A673 (cell line): ENCODE results near the gene WDSUB1. TPM values are rescaled to one million over a fixed set of nuclear protein-coding genes. Genes with fewer than 3 reads are reported as not detected.

ENCODE experiments used
- BruUV-seq: library from RNA; stranded (reverse); fragments of 400-500 nt; replicated peaks from 2 replicates; lab custom pipeline; 2021; lab: Mats Ljungman, UMichigan
- CTCF ChIA-PET: fragments of 300-600 bp; sonication (Branson Sonifier 250); formaldehyde crosslinking; loops from one replicate; lab custom pipeline; 2022; ENCODE audit warnings: antibody characterized with exemption; lab: Charles Lee
- POLR2A ChIA-PET: fragments of 300-600 bp; sonication (Branson Sonifier 250); formaldehyde crosslinking; loops from one replicate; lab custom pipeline; 2022; ENCODE audit warnings: antibody characterized with exemption; ENCODE audit not compliant: low non-redundant PET; lab: Charles Lee
- DNase-seq: peaks from one replicate; pipeline ENCODE4 v3.0.0-alpha.2; 2015; ENCODE audit warnings: low spot score
- H3K27ac ChIP-seq: fragments of 200-600 bp; sonication (generic); 2 replicates; pipeline ENCODE4 v1.5.1; 2016; ENCODE audit warnings: mixed run types, low read depth, mild to moderate bottlenecking, mixed read lengths, antibody characterized with exemption, low read length; ENCODE audit not compliant: poor library complexity, severe bottlenecking
- H3K27me3 ChIP-seq: fragments of 200-600 bp; sonication (generic); replicated peaks from 2 replicates; pipeline ENCODE4 v1.6.1; 2017; ENCODE audit warnings: mixed run types, low read depth, mild to moderate bottlenecking, mixed read lengths, antibody characterized with exemption, low read length; ENCODE audit not compliant: insufficient read depth, poor library complexity
- H3K36me3 ChIP-seq: fragments of 200-600 bp; sonication (generic); 2 replicates; pipeline ENCODE4 v1.6.1; 2016; ENCODE audit warnings: mixed run types, mild to moderate bottlenecking, mixed read lengths, antibody characterized with exemption, low read length; ENCODE audit not compliant: insufficient read depth, poor library complexity, severe bottlenecking
- H3K4me1 ChIP-seq: fragments of 200-600 bp; sonication (generic); 2 replicates; pipeline ENCODE4 v1.6.1; 2017; ENCODE audit warnings: mixed run types, mild to moderate bottlenecking, mixed read lengths, antibody characterized with exemption, low read length; ENCODE audit not compliant: insufficient read depth, poor library complexity, severe bottlenecking
- H3K4me3 ChIP-seq: fragments of 200-600 bp; sonication (generic); 2 replicates; pipeline ENCODE4 v1.5.1; 2016; ENCODE audit warnings: low read depth, mixed run types, mild to moderate bottlenecking, mixed read lengths, low read length; ENCODE audit not compliant: poor library complexity, severe bottlenecking
- H3K9me3 ChIP-seq: fragments of 200-600 bp; sonication (generic); 2 replicates; pipeline ENCODE4 v1.6.1; 2016; ENCODE audit warnings: mixed run types, low read depth, mild to moderate bottlenecking, mixed read lengths, antibody characterized with exemption, low read length; ENCODE audit not compliant: poor library complexity, severe bottlenecking
- EZH2 ChIP-seq: fragments of 200-600 bp; sonication (generic); IDR thresholded peaks from 2 replicates; pipeline ENCODE4 v1.6.1; 2017; ENCODE audit warnings: borderline replicate concordance, low read depth, mild to moderate bottlenecking, mixed read lengths, antibody characterized with exemption, low read length; ENCODE audit not compliant: poor library complexity, severe bottlenecking
- intact Hi-C: fragments of 100-400 bp; cut with micrococcal nuclease; formaldehyde crosslinking; loops from one replicate; pipeline ENCODE4 v1.10.0; 2022; ENCODE audit not compliant: unreplicated experiment
- total RNA-seq: library from RNA; stranded (reverse); gene quantifications from 2 replicates; pipeline ENCODE4 v1.2.3, GENCODE V29; 2021
- TF ChIP-seq, protein P1 (sequence below): fragments of 300-800, 200-600 bp; sonication (generic); conservative IDR thresholded peaks from 2 replicates; pipeline ENCODE4 v1.5.1; 2017; ENCODE audit warnings: low read depth, mild to moderate bottlenecking, antibody characterized with exemption, low read length, moderate library complexity, mixed read lengths

Gene WDSUB1
- total RNA-seq, 1 experiment from 2014 or later: 11.9 TPM

- TF ChIP-seq EZH2: no peak
- TF ChIP-seq, protein P1, sequence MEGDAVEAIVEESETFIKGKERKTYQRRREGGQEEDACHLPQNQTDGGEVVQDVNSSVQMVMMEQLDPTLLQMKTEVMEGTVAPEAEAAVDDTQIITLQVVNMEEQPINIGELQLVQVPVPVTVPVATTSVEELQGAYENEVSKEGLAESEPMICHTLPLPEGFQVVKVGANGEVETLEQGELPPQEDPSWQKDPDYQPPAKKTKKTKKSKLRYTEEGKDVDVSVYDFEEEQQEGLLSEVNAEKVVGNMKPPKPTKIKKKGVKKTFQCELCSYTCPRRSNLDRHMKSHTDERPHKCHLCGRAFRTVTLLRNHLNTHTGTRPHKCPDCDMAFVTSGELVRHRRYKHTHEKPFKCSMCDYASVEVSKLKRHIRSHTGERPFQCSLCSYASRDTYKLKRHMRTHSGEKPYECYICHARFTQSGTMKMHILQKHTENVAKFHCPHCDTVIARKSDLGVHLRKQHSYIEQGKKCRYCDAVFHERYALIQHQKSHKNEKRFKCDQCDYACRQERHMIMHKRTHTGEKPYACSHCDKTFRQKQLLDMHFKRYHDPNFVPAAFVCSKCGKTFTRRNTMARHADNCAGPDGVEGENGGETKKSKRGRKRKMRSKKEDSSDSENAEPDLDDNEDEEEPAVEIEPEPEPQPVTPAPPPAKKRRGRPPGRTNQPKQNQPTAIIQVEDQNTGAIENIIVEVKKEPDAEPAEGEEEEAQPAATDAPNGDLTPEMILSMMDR: no peak
- no peak overlapping the region for H3K27ac ChIP-seq
- DNase-seq: no peak
- no peaks in the 10 kb centered on the region for H3K4me1 ChIP-seq
- no peak overlapping the region for H3K4me3 ChIP-seq
- no peaks in the 10 kb centered on the region for H3K9me3 ChIP-seq
- ChIA-PET POLR2A (no interaction called here), CTCF (no interaction called here)
- BruUV-seq: no TSS peak
- H3K36me3 ChIP-seq: no peaks in the 10 kb centered on the region
- H3K27me3 ChIP-seq: no peaks in the 10 kb centered on the region
- intact Hi-C loops: no loop called here
These were observed 43.0 kb downstream of the WDSUB1 start for GRCh38 chr2:159243529-159243928.

- Histone ChIP-seq H3K4me3 (no peak overlapping the region), H3K4me1 (no peaks in the 10 kb centered on the region), H3K9me3 (no peaks in the 10 kb centered on the region), H3K36me3 (peaks cover 10% of the 10 kb centered on the region), H3K27ac (no peak overlapping the region), H3K27me3 (no peaks in the 10 kb centered on the region)
- ChIA-PET CTCF (no interaction called here), POLR2A (no interaction called here)
- TF ChIP-seq, protein P1: no peak
- TF ChIP-seq EZH2: no peak
- no peak for DNase-seq
- BruUV-seq: no TSS peak
- intact Hi-C loops: no loop called here
These were observed 51.6 kb downstream of the WDSUB1 start for GRCh38 chr2:159234868-159235267.

- BruUV-seq: no TSS peak
- TF ChIP-seq, protein P1: no peak
- TF ChIP-seq EZH2: no peak
- no peaks in the 10 kb centered on the region for H3K27me3 ChIP-seq
- CTCF ChIA-PET: no interaction called here
- H3K4me1 ChIP-seq: no peaks in the 10 kb centered on the region
- DNase-seq: no peak
- H3K4me3 ChIP-seq: no peak overlapping the region
- H3K27ac ChIP-seq: no peak overlapping the region
- POLR2A ChIA-PET: no interaction called here
- H3K36me3 ChIP-seq: peaks cover 10% of the 10 kb centered on the region
- H3K9me3 ChIP-seq: no peaks in the 10 kb centered on the region
- intact Hi-C loops: no loop called here
These were observed 53.9 kb downstream of the WDSUB1 start for GRCh38 chr2:159232456-159233170.
